Femur (tissue), 1 donor: Measurements from ENCODE around the gene CTBP1.

Source experiments
- DNase-seq: peaks from one replicate; pipeline ENCODE4 v3.0.0-alpha.2; 2017

The CTBP1 gene

DNA sequence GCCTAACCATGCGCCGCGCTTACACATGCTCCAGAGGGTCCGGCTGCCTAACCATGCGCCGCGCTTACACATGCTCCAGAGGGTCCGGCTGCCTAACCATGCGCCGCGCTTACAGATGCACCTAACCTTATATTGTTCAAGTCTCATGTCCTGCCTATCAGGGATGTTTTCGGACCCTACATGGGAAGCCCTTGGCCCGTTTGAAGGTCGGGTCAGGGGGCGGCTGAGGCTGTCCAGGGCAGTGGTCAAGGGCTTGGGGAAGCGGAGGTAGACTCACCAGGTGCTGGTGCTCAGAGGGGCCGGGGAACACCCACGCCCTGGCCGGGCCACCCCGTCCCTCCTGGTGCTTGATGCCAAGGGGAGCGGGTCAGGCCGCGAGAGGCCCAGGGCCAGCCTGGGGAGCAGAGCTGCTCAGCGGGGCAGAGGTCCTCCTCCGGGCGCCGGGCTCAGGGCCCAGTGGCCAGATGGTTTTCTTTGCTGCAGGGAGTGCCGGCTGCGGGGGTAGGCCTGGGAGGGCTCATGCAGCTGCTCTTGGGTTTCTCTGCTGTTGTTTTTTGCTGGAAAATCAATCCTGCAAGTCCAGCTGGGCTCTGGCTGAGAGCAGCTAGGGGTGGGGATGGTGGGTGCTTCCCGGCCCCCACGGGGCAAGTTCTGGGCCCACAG, 41.2 kb downstream of the CTBP1 start:
- peak; percentile 88 for DNase-seq

DNA sequence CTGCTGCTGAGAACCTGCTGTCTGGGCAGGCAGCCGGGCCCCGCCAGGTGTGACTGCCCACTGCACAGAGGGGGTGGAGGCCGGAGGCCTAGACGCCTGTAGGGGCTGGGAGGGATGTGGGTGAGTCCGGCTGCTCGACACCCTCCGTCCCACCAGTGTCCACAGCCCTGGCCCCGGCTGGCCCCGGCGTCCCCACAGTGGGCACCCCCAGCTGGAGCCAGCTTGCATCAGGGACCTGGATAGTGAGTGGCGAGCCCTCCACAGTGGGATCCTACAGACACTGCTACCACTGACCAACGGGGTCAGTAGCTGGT, 41.8 kb downstream of the CTBP1 start:
- peak; percentile 20 for DNase-seq

DNA sequence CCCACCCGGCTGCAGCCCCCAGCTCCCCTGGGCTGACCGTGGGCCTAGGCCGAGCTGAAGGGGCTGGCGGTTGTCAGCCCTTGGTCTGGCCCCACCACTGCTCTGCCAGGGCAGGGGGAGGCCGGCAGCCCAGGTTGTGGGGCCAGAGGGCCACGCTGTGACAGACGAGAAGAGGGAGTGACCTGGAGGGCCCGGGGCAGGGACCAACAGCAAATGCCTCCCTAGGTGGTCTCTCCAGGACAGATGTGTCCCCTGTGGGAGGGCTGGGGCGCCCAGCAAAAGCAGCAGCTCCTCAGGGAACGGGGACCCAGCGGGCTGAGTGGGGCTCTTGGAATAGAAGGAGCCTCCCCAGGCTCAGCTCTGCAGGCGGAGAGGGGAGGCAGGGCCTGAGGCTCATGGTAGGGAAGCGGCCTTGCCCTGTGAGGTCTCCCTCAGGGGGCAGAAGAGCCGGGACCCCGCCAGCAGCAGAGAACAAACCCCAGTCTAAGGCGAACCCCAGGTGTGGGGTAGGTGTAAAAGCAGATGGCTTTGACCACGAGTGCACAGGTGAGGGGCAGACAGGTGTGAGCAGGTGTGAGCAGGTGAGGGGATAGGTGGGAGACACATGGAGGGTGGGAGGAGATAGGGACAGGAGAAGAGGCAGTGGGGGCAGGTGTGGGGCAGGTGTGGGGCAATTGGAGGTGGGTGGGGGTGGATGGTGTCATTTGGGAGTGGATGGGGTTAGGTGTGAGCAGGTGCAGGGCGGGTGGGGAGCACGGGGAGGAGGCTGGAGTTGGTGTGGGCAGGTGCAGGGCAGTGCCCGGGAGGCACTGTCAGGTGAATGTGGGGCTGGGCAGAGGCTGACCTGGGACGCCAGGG, 42.4 kb downstream of the CTBP1 start:
- DNase-seq: peak; percentile 21

DNA sequence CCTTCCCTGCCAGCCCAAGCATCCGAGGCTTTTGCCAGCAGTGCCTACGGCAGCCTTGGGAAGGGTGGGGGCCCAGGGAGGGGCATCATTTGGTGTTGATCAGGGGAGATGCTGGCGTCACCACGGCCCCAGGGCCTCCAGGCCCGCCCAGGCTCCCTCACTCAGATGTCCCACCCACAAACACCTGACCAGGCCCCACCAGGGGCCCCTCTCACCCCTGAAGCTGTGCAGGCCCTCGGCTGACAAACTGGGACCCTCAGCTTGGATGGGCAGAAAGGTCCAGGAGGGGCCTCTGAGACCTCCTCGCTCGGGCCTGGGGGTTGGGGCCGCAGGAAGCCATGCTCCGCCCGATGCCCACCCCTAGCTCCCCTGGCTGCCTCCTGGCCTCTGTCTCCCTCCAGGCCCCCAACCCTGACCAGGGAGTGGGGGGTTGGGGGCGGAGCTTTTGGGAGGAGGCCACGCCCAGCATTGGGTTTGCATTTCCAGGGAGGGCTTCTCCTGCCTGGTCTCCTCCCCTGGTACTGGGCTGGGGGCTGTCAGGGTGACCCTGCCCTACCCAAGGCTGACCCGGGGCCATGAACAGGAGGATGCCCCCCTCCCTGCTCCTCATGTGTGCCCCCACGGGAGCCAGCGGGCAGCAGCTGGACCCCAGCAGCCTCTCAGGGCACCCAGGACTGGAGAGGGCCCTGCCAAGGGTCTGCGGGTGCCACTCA, 43.2 kb downstream of the CTBP1 start:
- no peak for DNase-seq

DNA sequence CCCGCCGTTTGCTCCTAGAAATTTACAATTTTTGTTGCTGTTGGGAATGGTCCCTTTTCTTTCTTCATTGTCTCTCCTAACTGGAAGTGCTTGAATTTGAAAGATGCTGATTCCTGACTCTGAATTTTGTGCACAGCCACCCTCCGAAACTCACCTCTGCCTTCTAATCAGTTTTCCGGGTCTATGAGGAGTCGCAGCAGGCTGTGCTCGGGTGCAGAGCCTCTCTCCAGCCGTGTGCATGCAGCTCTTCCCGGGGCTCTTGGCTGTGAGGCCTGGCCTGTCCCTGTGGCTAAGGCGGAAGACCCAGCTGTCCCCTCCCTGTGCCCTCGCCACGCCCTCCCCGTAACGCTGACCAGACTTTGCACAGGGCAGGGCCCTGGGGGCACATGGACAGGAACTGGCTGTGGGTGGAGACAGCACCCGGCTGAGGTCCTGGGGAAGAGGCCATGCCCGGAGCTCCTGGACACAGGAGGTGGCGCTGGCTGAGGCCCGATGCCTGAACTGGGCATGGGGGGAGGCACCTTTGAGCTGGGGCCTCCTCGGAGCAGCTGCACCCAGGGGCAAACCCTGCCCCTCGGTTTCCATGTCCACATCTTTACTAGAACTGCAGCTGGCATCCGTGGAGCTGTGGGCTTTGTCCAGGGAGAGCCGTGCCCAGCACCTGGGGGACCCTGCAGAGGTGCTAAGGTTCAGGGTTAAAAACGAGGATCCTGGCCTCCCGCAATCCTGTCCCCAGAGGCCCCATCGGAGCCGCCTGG, 43.9 kb downstream of the CTBP1 start:
- peak; percentile 43 for DNase-seq

DNA sequence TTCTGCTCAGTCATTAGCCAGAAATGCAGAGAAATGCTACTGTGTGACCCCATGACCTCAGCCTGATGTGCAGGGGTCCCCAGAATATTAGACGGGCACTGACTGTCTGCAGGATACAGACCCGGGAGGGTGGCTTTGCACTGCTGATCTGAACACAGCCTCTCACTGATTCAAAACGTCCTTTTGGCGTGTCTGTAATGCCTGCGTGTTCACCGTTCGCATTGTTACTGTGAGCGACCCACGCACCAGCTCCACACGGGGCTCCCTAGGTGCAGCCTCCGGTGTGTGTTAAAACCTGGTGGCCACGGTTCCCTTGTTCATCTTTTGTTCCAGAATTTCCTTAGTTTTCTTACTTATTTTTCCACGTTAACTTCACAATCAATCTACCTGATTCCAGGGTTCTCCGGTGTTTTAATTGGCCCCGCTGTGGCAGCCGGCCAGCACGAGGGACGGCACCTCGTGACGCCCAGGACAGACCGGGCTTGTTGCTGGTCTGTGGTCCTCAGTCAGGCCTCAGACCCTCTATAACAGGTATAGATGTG, 44.6 kb downstream of the CTBP1 start:
- DNase-seq: no peak

DNA sequence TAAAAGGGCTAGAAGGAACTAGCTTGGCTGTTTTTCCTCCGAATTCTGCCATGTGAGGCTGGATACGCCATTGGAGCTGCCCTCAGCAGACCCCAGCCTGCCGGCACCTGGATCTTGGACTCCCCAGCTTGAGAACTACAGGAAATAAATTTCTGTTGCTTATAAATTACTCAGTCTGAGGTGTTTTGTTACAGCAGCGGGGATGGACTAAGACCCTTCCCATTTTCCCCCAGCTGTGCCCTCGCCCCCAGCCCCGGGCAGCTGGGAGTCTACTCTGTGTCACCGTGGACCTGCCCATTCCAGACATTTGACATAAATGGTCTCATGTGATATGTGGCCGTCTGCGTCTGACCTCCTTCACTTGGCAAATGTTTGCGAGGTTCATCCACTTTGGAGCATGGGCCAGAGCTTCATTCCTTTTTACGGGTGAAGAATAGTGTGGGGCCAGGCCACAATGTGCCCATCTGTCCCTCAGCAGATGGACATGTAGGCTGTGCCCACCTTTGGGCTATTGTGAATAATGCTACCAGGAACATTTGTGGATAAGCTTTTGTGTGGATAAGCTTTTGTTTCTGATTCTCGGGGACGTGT, 45.8 kb downstream of the CTBP1 start:
- no peak for DNase-seq

DNA sequence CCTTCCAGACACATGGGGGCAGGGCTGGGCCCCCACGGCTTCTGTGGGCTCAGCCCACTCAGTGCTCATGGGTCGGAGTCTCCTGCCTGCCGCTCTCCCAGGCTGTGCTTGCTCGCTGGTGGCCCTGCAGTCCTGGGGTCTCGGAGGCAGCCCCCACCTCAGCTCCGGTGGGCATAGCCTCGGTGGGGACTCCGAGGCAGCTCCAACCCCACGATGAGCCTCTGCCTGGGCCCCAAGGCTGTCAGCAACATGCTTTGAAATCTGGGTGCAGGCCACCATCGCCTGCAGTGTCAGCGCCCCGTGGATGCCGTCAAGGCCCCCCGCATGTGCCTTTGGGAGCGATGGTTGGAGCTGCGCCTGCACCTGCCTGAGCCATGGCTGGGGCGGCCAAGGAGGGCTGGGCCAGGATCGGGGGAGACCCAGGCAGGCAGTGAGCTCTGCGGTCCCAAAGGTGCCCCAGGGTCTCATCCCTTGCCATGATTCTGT, 46.4 kb downstream of the CTBP1 start:
- DNase-seq: peak; percentile 17

DNA sequence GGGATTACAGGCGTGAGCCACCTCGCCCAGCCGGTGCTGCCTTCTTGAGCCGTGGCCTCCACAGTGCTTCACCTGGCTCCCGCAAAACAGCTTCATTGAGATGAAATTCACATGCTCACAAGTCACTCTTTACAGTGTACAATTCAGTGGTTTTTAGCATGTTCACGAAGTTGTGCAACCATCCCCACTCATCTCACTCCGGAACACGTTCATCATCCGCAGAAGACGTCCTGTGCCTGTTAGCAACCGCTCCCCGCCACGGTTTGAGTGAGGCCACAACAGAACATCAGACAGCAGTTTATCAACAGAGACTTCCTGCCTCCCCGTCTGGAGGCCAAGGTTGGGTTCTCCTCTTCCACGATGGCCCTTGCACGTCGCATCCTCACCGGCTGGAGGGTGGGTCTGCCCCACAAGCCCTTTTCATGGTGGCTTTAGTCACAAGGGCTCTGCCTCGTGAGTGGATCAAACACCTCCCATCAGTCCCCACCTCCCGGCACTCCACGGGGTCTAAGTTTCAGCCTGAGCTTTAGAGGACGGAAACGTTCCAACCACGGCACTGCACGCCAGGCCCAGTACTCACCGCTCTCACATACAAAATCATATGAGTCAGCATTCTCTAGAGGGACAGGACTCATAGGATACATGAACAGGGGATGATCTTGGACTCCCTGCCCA, 46.9 kb downstream of the CTBP1 start:
- DNase-seq: peak; percentile 34

DNA sequence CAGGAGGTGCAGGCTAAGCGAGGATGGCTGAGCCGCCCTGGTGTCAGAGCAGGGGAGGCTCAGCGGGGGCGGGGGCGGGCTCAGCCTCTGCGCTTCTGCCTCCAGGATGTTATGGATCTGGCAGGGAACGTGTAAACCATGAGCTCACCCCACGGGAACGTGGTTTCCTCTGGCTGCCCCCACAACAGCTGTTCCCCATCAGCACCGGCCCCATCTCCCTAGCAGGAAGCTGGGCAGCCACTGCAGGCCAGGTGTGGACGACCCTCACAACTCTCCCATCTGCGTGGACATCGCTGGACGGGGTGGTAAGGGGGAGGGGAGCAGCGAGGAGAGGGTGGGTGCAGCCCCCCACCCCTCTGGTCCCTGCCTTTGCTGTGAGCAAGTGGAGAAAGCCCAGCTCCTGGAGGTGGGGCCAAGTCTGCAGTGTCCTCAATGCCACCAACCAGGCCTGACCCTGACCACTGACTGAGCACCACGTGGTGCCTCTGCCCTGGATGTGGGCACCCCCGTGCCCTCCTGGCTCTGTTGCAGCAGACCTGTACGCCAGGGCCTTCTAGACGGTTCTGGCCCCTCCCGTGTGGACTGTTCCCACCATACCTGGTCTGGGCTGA, 48.4 kb downstream of the CTBP1 start:
- peak; percentile 92 for DNase-seq

DNA sequence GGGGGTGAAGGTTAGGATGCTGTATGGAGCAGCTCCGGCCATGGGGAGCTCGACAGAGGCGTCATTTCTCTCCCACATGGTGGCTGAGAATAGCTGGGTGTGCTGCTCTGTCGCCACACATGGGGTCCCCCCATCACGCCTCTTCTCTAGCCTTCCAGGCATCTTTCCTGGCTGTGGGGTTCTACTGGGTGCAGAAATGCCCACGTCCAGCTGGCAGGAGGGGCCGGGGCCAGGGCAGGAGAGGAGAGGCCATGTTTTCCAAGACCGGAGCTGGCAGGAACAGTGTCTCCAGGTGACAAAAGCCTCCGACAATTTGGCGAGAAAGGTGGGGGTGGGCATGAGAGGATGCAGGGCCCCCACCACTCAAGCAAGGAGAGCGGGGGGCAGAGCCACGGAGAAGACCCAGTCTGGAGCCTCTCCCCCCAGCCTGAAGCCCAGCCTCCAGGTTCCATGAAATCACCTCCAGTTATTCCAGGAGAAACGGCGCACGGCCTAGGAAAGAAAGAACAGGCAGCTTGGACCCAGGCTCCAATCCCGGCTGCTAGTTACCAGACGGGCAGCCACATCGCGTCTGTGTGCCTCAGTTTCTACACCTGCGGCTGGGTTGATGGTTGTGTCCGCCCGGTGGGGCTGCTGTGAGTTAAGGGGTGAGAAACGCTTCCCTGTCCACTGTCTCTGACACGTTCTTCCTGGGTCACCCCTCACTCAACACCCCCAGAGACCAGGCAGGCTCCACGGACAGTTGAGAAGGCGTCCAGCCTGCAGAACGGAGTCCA, 49.2 kb downstream of the CTBP1 start:
- peak; percentile 25 for DNase-seq

DNA sequence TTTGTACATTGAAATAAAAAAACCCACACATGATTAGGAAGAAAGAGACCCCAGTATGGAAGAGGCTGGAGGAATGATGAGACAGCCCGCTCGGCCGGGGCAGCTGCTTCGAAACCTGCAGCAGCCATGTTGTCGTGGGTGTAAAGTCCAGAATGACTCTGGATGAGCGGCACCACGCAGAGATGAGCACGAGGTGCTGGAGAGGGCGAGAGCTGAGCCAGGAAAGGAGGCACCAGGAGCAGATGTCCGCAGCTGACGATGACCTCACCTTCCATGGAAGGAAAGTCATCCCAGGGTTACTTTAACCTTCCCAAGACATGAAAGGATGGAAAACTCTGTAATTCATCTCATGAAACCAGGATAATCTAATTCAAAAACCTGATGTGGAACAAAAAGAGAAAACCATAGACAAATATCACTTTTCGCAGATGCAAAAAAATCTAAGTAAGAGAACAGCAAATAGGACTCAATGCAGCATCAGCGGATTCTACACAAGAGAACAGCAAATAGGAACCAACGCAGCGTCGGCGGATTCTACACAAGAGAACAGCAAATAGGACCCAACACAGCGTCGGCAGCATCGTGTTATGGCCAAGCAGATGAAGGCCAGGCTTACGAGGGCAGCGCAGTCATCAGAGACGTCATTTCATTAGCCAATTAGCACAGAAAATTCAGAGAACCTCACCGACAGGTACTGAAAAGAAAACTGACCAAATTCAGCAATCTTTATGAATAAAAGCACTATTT, 50.7 kb downstream of the CTBP1 start:
- peak; percentile 69 for DNase-seq

DNA sequence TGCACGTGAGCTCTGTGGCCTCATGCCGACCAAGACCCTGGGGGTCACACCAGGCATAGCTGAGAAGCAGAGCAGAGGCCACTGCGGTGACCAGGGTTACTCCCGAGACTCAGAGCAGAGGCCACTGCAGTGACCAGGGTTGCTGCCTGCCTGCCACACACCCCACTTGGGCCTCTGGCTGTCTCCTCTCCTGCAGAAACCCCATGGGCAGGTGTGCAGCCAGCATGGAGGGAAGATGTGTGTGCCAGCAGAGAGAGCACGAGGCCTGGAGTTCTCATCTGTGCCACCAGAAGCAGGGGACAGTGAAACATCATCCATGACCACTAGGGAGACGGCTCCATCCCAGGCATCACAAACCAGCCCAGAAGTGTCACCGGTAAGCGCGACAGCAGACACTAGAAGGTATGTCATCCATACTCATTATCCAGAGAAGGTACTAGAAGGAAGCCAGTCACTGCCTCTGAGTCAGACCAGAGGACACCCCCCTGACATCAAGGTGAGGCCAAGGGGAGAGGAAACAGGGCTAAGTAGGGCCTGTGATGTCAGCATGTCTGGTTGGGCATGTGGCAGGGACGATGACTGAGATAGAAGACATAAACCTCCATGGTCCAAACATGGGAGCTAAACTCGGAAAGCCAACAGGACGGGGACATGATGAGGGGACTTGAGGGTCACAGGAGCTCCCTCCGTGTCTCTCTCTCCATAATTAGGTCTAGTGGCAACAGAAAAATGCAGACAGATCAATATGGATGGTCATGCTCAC, 52.3 kb downstream of the CTBP1 start:
- peak; percentile 16 for DNase-seq

DNA sequence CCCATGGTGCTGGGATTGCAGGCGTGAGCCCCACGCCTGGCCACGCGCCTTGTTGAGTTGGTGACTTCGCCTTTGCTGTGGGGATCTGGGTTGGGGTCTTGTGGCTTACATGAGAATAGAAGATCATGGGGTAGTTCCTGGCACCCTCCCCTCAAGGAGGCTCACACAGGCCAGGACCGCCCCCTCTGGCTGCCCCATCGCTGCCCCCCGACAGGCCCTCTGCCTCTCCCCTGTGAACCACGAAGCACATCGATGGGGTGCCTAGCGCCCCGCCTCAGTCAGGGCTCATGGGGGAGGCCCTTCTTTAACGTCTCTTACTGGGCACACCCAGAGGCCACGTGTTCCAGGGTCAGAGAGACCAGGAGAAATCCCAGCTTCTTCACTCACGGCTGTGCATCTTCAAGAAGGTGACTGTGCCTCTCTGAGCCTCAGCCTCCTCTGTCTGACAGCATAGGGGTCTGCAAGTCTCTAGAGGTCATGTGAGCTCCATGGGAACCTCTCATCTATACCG, 53.0 kb downstream of the CTBP1 start:
- peak; percentile 17 for DNase-seq

DNA sequence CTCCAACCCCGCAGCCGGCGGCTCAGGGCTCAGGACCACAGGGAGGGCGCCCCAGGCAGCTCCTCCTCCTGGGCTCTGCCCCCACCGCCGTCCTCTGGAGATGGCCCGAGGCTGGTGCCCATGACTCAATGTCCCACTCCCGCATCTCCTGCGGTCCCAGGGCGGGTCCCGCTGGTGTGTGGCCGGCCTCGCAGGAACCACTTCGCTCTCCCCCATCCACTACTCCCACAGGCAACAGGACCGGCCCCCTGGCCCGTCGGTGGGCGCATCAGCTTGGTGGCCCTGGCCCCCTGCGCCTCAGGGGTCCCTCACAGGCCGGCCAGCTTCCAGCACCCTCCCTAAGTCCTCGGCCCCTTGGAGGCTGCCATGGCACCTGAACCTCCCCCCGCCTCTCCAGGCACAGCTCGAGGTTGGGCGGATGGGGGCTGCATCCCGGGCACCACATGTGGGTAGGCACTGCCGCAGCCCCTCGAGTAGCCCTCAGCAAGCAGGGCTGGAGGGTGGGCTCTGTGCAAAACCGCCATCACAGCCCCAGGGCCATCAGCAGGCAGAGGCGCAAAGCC, 53.7 kb downstream of the CTBP1 start:
- peak; percentile 20 for DNase-seq

DNA sequence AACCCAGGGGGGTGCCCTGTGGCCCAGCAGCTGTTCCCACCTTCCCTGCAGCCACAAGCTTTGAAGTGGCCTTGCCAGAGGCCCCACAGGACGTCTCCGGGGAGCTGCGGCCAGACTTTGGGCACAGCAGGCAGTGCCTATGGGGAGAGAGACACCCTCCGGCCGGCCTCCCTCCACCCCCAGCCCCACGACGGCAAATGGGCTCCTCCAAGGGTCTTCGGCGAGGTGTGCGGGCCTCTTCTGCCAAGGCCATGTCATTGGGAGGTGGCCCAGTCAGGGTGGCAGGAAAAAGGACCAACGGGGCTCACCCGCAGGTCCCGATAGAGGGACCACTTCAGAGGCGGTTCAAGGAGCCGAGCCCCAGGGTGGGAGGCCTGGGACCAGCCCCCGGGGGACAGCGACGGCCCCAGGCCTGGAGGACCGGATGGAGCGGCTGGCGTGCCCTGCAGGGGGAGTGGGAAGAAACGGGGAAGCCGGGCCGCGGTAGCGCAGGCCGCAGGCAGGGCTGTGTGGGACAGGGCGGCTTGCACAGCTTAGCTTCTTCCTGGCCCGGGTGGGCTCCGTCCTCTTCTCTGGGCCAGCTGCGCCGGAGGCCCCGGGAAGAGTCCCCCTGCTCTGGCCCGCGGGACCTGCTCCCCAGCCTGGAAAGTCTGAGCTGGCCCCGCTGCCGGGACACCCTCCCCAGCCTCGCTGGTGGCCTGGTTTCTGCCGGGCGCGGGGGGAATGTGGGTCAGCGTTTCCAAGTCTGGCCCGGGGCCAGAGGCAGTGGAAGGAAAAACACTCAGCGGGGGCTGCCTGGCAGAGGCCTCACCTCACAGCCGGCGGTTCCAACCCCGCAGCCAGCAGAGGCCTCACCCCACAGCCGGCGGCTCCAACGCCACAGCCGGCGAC, 54.7 kb downstream of the CTBP1 start:
- peak; percentile 86 for DNase-seq
